ENCODE measurements around the gene CPNE4.
"Not testable (repeated sequence)": the region's sequence is repeated elsewhere in the genome, so short reads cannot be mapped to it uniquely, and the experiment has no call there.

Gene CPNE4

DNA sequence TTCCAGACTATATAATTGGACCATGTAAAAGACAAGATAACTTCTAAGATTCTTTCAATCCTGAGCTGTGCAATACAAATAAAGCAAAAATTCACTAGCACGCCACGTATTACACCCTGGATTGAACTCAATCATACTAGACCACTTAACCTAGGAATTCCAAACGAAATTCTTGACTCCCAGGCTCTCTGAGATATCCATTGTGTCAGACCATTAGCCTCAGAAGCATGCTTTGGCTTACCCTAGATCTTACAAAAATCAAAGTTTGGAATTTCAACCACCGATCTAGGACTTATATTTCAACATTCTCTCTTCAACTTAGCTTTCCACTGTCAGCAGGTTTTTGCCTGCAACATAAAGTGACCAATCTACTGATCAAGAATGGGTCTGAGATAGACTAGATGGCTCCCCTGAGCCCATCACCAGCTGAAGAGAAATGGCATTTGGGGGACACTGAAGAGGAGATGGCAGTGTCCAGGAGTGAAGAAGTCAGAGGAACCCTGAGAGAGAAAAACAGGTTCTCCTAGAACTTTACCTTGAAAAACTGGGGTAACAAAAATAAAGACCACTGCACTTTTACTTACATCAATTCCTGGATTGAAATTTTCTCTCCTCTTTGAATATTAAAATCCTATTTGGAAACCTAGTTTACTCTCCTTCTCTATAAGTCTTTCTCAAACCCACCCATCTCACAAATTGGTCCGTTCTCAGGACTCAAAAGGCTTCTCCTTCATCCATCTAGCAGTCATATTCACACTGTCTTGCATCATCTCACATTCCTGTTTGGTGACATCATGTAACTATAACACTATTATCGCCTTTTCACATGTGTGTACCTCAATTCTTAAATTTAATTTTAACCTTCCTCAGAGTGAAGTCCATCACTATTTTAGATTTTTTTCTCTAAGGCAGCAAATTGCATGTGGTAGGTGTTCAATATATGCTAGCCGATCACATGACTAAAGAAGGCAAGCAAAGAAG lies 18.5 kb downstream of the CPNE4 start:
- DNase-seq (ENCODE audit: low read depth): no peak

DNA sequence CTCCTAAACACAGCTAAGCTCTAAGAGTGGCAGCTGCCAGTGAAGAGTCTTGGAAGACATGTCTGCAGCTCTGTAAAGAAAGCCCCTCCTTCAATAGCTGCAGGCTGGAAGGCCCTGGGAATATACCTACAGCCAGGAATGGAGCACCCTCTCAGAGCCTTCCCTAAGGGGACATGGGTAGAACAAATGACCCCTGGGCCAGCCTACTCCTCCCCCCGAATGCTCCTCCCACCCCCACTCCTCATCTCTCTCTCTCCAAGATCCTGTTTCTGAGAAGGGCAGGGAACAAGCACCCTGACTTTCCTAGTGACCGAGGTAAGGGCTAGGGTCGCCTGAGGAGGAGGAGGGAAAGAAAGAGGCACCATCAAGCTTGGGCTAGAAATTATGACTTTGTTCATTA lies 20.7 kb downstream of the CPNE4 start:
- DNase-seq (ENCODE audit: low read depth): no peak

DNA sequence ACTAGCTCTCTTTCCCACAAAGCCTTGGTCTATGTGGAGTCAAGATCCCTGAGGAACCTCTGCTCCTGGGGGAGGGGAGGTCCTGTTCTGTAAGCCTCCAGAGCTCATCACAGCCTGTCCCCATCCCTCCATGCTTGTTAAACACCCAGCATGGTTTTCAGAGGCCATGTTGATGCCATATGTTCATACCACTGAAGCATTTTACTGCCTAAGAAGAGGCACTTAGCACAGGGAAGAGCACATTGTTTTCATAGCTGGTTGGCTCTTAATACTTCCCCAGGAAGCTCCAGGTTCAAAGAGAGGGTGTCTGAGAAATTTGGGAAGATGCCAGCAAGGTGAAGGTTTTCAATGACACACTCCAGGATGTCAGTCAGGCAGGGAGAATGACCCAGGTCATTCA lies 25.6 kb downstream of the CPNE4 start:
- DNase-seq (ENCODE audit: low read depth): no peak

DNA sequence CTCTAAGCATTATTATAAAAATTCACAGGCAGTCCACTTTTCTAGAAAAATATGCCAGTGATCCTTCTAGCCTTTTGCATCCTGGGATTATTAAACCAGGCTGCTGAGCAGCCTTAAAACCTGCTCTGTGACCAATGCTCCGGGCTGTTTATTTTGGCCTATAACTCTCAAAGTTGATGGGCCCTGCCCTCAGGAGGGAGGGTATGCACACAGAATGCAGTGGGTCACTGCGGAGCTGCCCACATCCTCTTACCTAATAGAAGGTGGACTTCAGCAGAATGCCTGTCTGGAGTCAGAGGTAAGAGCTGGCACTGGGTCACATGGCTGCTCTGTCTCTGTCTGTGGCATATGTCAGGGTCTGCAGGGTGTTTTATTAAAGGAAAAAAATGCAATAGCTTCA lies 26.0 kb downstream of the CPNE4 start:
- DNase-seq (ENCODE audit: low read depth): no peak

DNA sequence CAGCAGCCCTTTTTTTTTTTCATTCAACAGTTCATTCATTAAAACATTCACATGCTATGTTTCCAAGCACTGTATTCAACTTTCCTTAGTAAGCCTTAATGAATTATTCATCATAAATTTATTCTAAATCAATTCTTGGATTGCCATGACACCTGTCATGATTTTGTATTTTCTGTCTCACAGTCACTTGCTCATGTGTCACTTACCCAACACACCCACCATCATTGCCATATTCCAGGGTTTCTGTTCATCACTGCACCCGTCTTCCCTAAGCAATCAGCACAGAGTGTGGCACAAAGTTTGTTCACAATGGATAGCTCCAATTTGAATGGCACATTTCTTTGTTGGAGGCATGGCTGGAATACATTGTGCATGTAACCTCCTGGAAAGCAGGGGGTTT lies 27.2 kb downstream of the CPNE4 start:
- no peak for DNase-seq (ENCODE audit: low read depth)

DNA sequence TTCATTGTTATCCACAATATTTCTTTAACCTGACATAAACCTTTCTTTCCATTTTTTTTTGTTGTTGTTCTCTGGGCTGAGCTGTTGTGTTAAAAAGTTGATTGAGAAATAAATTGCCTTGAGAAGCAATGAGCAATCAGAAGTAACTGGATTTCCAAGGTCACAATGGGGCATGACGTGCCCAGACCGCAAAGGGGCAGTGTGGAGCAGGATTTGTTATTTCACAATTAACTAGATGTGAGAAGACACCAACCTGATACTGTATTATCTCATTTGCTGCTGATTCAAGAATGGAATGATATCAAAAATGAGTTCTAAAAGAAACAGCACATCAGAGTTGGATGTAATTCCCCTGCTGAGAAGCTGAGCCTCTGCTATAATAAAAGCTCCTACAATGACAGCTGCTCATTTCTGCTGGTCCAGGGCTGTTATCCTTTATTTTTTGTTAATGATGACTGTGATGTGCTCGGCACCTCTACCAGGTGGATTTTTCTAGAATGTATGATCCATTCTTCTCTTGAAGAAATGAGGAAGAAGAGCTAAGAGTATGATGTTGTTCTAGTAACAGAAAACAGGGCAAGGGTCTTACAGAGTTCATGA lies 28.1 kb downstream of the CPNE4 start:
- no peak for DNase-seq (ENCODE audit: low read depth)

DNA sequence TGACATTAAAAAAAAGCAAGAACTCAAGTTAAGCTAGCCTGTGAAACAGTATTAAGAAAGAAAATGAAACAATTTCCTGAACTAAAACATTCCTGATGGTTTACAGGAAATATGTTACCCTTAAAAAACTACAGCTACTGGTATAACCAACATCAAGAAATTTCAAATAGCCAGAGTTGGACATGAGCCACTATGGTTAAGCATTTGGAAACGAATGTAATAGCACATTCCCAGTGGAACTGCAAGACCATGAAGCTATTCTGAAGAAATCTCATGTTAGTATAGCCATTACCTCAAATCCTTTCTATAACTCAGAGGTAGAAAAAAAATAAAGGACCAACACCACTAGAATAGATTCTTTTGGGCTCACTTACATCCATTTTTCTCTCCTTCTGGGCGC lies 30.2 kb downstream of the CPNE4 start:
- no peak for DNase-seq (ENCODE audit: low read depth)

DNA sequence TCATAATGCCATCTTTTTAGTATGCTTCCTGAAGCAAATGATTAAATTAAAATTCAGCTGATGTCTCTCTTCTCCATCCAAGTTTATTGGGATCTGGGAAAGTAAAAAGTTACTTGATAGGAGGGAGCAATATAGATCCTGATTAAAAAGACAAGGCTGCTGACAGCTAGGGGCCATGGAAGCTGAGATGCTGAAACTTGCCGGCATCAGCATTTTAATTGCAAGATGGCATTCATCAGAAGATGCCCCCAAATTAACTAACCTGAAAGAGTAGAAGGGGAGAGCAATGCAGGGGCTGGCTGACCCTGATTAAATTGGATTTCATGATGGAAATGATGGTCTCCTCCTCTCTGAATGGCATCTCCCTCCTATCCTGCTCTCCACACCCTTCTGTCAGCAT lies 31.1 kb downstream of the CPNE4 start:
- no peak for DNase-seq (ENCODE audit: low read depth)

DNA sequence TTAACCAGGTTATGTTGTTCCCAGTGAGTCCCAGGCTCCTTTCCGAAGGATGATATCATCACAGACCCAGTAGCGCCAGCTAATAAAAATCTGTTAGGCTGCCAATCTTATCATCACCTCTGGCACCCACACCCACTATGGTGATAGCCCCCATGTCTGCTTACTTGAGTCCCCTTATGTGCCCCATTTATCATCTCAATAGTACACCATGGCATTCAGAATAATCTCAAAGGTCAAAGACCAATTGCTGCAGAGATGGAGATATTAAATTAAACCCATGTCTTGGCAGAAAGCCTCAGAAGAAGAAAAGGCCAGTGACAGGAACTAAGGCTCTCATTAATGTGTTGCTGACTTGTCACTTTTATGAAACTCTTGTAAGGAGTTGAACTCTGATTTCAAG lies 32.8 kb downstream of the CPNE4 start:
- no peak for DNase-seq (ENCODE audit: low read depth)

DNA sequence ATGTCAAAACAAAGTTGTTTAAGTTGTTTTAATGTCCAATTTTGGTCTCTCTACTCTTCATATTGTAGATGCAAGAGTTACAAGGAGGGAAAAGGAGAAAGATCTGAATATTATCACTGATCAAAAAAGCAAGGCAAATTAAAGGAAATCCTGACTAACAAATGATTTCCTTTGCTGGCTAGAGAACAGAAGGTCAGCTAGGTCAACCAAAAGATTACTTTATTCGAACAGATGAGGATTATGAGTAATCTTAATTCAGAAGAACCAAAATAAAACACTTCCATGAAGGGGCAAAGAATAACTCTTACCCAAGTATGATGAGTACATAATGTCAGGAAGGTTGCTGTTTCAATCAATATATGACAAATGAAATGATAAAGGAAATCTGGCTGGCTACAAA lies 33.8 kb downstream of the CPNE4 start:
- DNase-seq (ENCODE audit: low read depth): no peak

DNA sequence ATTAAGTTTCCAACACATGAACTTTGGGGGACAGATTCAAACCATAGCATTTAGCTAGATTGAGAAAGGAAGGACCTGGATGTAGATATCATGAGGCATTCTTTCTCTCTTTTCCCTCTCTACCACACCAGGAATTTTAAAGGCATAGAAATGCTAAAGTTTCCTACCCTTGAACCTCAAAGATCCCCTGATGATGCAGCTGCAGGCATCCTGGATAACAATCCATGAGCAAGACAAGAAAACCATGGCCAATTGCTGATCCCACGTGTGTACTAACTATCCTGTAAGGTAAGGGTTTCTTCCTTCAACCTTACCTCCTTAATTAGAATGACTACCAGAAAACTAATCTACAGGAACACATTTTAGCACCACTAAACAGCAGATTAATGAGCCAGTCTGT lies 36.8 kb downstream of the CPNE4 start:
- DNase-seq (ENCODE audit: low read depth): no peak

DNA sequence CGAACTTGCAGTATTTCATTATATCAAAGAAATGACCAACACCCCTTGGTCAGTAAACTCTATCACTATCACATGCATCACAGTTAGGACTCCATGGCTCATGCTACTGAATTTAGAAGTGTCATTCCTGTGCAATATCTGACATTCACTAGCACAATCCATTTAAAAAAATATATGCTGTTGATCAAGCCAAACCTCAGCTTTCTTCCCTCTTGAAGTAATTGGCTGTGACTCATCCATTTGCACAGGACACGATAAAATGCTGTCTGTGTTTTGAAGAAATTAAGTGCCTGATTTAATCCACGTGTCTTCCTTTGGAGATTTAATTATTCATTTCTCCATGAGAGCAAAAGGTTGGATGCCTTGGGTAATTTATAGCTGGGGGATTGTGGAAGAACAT lies 38.9 kb downstream of the CPNE4 start:
- DNase-seq (ENCODE audit: low read depth): no peak

DNA sequence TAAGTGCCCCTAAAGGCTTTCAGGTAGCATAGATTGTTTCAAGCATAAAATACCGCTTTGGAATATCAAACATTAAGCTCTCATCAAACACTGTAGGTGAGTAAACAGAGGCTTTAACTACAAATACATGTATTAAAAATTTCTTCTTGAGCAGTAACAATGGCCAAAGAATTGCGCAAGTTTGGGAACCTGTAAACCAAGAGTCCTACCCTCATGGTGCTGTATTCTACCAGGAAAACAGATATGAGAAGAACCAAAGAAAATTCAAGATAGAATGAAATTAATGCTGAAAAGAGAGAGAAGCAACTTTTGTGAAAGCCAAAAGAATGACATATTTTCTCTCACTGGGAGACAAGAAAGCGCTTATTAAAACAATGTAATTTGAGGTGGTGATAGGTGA lies 45.5 kb downstream of the CPNE4 start:
- no peak for DNase-seq (ENCODE audit: low read depth)

DNA sequence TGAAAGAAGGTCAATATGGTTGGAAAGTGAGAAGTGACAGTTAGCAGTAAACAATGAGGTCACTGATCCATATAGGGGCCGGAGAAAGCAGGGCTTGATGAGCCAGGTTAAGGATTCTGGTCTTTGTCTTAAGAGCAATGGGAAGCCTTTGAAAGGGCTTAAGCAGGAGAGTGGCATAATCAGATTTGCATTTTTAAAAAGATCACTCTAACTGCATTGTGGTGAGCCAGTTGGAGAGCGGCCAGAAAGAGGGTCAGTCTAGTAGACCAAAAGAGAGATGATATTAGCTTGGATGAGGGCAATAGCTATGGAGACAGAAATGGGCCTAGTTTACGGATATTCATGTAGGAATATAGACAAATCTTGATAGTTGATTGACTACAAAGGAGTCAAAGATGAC lies 46.6 kb downstream of the CPNE4 start:
- no peak for DNase-seq (ENCODE audit: low read depth)

DNA sequence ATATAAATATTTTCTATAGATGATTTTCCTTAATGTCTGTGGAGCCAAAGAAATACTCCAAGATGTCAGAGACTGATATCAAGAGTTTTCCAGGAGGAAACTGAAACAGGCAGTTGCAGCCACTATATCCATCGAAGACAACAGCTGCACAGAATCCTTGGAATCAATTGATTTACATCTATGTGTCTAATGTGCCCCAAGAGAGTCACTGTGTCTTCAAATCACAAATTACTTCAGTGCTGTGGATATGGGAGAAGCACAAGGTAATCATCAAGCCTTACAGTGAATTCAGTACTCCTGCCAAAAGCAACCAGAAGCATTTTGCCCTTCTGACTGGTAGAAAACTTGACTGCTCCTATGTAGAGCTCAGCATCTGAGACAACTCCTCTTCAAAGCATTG lies 51.1 kb downstream of the CPNE4 start:
- DNase-seq (ENCODE audit: low read depth): no peak

DNA sequence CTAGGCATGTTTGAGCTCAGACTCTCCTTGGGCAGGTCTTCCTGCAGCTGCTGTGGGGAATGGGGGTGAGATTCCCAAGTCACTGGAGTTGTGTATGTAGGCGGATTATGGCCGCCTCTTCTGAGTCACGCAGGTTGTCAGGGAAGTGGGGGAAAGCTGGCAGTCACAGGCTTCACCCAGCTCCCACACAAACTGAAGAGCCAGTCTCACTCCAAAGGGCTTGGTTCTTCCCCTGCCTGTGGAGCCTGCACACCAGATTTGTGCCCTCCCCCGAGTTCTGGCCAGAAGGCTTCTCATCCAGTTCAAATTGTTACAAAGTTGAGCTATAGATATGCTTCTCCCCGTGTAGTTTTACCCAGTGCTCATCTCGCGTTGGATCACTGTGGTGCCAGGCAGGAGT lies 53.5 kb downstream of the CPNE4 start:
- DNase-seq (ENCODE audit: low read depth): no peak

DNA sequence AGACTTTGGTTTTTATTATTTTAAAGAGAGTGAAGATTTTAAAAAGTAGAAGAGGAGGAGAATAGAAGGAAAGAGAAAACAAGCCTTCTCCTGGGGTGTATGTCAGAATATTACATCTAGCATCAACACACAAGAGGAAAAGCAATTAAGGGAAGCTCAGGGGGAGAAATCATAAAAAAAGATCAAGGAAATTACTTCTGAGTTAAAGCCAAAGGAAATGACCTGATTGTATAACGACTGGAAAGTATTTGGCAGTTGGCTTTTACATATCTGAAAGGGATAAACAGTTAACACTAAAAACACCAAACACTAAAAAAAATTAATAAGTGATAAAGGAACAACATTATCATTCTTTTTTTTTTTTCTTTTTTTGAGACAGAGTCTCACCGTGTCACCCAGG lies 58.4 kb downstream of the CPNE4 start:
- no peak for DNase-seq (ENCODE audit: low read depth)

DNA sequence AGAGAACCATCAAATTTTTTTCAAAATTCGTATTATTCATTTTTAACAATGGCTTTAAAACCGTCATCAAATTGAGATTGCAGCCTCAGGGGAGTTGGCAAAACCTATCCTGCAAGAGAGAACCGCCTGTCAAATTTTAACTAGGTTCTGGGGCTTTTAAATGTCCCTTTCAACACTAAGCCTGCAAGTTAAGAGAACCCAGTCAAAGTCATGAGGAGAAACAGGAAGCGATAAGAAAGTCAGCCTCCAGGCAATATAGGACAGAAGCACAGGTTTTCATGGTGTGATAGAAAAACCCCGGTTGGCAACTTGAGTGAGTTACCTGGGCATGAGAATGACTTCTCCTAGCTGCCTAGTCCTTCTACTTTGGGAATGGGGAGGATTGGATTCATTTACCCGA lies 59.8 kb downstream of the CPNE4 start:
- DNase-seq (ENCODE audit: low read depth): no peak

DNA sequence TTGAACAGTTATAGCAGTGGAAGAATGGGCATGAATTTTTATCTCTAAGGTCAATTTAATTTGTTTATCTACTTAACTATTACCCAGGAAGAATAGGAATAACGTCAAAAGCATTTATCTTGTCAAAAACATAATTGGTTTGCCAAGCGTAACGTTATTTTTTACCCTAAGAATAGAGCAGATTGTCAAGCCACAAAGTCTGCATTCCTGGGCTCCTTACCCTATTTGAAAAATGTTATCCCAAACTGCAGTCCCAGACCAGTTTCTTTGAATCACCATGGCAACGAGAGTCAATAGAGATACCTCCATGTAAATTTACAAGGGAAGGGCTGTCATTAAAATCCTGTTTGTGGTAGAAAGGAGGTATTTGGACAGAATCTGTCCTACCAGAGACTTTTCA lies 61.1 kb downstream of the CPNE4 start:
- DNase-seq (ENCODE audit: low read depth): no peak

DNA sequence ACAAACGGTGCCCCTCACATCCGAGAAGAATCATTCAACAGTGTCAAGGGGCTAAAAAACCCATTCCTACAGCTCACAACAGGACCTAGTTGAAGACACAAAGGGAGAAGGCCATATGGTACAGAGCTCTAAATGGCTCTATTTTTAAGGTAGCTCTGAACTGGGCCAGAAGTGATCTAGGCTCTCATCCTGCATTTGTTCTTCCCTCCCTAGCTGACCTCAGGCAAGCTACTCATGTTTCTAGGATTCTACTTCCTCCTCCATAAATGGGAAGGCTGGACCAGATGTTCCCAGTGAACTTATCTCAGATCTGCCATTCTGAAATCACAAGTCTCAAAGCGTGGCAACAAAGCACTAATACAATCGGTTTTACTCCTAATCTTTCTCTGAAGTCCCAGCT lies 62.3 kb downstream of the CPNE4 start:
- DNase-seq (ENCODE audit: low read depth): no peak

DNA sequence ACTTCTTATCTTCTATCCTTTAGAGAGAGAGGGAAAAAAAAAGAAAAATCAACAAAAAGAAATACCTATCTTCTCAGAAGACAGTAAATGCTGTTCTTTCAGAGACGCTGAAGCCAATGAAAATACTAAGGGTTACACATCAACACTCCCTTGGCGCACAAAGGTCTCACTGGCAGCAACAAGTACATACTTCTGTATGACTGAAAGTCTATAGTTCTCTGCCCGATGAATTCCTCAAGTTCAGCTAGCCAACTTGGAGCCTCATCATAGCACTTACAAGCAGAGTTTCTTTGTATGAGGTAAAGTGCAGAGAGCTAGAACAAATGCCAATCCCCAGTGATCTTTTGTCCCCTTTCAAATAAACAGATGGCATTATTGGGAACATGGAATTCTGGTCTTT lies 62.7 kb downstream of the CPNE4 start:
- no peak for DNase-seq (ENCODE audit: low read depth)

DNA sequence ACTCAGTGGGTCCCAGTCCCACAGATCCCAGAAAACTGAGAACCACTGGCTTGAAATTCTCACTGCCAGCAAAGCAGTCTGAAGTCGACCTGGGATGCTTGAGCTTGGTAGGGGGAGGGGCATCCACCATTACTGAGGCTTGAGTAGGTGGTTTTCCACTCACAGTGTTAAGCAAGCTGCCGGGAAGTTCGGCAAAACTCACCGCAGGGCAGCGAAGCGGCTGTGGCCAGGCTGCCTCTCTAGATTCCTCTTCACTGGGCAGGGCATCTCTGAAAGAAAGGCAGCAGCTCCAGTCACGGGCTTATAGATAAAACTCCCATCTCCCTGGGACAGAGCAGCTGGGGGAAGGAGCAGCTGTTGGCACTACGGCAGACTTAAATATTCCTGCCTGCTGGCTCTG lies 71.4 kb downstream of the CPNE4 start:
- not testable (repeated sequence) for DNase-seq (ENCODE audit: low read depth)

DNA sequence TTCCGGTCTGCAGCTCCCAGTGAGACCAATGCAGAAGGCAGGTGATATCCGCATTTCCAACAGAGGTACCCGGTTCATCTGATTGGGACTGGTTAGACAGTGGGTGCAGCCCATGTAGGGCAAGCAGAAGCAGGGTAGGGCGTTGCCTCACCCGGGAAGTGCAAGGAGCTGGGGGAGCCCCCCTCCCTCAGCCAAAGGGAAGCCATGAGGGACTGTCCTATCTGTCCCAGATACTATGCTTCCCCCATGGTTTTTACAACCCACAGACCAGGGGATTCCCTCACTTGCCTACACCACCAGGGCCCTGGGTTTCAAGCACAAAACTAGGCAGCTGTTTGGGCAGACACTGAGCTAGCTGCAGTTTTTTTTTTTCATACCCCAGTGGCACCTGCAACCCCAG lies 71.8 kb downstream of the CPNE4 start:
- no peak for DNase-seq (ENCODE audit: low read depth)

DNA sequence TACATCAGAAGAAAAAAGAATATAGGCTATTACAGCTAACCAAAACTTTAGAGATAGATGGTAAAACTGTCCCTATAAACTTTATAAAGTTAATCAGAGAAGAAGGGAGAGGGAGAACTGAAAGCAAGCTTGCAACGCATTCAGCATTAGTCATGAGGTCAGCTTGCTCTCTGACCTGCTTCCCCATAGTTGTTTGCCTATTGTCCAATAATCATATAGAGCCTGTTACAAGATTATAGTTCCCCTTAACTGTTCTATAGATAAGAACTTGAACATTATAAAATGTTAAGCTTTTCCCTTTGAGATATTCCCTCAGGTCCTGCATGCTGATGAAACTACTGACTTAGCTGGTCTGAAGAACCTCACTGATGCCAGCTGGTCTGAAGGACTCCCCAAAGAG lies 74.5 kb downstream of the CPNE4 start:
- no peak for DNase-seq (ENCODE audit: low read depth)

Measured in HS-27A (cell line).